ENCODE measurements around the gene PFN3. TPM values are rescaled to one million over a fixed set of nuclear protein-coding genes. Genes with fewer than 3 reads are reported as not detected.
A peak's percentile ranks its signal among the peaks of the same experiment; 100 is the strongest.

The PFN3 gene
- total and polyA plus RNA-seq, 11 donors = not detected

DNA sequence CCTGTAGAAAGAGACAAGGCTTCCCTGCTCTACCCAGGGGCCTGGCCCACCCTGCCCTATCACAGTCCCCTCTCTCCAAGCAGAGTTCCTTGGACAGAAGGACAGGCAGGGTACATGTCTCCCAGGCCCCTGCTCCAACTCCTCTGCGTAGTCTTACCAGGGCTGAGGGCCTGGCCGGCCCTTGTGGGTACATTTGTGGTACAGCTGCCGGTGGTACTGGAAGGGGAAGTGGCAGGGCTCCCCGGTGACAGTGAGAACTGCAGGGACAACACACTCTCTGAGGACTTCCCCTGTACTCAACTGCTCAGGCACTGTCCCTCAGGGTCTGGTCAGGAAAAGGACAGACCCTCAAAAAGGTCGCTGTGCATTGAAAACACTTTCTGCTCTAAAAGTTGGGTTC is 5.3 kb upstream of the PFN3 start:
- H3K4me1 ChIP-seq = peaks cover 8 to 48% (median 25%) of the 10 kb centered on the region in 12 donors
- WGBS, 4 donors = 74 to 93% (median 88%) methylated on average over 5 of the region's 5 CpGs
- H3K27ac ChIP-seq = peak overlapping the region in 1 of 12 donors; percentile 29
- H3K9me3 ChIP-seq = no peaks in the 10 kb centered on the region
- peak in 3 of 5 donors; percentile 52 to 73 (median 58) for DNase-seq
- TF ChIP-seq, protein P1, sequence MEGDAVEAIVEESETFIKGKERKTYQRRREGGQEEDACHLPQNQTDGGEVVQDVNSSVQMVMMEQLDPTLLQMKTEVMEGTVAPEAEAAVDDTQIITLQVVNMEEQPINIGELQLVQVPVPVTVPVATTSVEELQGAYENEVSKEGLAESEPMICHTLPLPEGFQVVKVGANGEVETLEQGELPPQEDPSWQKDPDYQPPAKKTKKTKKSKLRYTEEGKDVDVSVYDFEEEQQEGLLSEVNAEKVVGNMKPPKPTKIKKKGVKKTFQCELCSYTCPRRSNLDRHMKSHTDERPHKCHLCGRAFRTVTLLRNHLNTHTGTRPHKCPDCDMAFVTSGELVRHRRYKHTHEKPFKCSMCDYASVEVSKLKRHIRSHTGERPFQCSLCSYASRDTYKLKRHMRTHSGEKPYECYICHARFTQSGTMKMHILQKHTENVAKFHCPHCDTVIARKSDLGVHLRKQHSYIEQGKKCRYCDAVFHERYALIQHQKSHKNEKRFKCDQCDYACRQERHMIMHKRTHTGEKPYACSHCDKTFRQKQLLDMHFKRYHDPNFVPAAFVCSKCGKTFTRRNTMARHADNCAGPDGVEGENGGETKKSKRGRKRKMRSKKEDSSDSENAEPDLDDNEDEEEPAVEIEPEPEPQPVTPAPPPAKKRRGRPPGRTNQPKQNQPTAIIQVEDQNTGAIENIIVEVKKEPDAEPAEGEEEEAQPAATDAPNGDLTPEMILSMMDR (IDR thresholded peaks at IDR 0.05) = no peak
- TF ChIP-seq POLR2A (IDR thresholded peaks at IDR 0.05) = no peak
- intact Hi-C loops (cut with DNase I) = loop anchor here in 4 of 10 donors (2.0 to 10.0 kb wide), 5 partner anchors 41 to 199 kb away; partner anchors contain the start of genes B4GALT7 (in 1 of the 4) and PRR7 (in 1 of the 4)
- ATAC-seq = peak in 1 of 4 donors; percentile 9
- H3K36me3 ChIP-seq = no peaks in the 10 kb centered on the region
- H3K27me3 ChIP-seq = peaks cover 23 to 45% (median 33%) of the 10 kb centered on the region in 9 donors
- no peak overlapping the region for H3K4me3 ChIP-seq

DNA sequence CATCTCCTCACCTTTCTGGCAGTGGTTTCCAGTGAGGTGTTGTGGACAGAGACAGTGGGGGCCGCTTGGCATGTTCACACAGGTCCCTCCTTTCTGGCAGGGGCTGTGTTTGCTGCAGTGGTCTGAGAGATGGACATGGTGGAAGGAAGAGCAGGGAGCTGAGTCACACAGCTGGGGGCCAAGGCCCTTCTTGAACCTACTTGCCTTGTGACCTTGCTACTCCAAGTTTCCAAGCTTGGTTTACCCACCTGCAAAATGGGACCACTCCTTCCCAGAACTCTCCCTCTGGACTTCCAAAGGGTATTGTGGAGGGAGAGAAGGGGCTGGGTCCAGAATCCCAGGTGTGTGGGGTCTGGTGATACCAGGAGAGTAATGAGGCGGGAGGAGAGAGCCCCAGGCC is 4.9 kb upstream of the PFN3 start:
- WGBS, 4 donors = 94 to 100% (median 96%) methylated on average over 2 of the region's 2 CpGs
- H3K27me3 ChIP-seq = peaks cover 26 to 50% (median 38%) of the 10 kb centered on the region in 9 donors
- TF ChIP-seq POLR2A (IDR thresholded peaks at IDR 0.05) = no peak
- TF ChIP-seq, protein P1 (IDR thresholded peaks at IDR 0.05) = no peak
- H3K4me1 ChIP-seq = peaks cover 8 to 46% (median 27%) of the 10 kb centered on the region in 12 donors
- intact Hi-C loops (cut with DNase I) = loop anchor here in 4 of 10 donors (2.0 to 10.0 kb wide), 5 partner anchors 41 to 199 kb away; partner anchors contain the start of genes B4GALT7 (in 1 of the 4) and PRR7 (in 1 of the 4)
- H3K4me3 ChIP-seq = no peak overlapping the region
- no peak for ATAC-seq
- H3K9me3 ChIP-seq = no peaks in the 10 kb centered on the region
- DNase-seq = no peak
- no peaks in the 10 kb centered on the region for H3K36me3 ChIP-seq
- H3K27ac ChIP-seq = peak overlapping the region in 1 of 12 donors; percentile 29

DNA sequence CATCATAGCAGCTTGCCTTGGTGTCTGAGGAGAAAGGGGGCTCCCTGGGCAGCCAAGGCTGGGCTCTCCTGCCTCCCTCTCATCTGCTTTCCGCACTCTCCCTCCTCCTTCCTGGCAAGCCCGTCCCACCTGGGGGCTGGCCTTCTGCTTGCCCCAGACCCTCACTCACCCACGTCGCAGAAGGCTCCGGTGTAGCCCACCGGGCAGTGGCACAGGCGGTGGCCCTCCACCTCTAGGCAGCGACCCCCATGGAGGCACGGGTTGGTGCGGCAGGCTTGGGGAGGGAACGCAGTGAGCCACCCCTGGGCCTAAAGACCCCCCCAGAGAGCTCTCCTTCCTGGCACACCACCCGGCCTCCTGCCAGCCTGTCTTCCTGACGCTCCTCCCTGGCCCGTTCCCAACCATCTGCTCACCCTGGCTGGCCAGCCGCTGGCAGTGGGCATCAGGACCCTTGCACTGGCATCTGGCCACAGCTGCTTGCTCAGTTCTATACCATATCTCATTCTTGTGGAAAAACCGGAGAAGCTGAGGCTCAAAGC is 4.2 kb upstream of the PFN3 start:
- peak in 1 of 5 donors; percentile 64 for DNase-seq

More for the DNA sequence above, 4.2 kb upstream of the PFN3 start:
- ATAC-seq = no peak
- intact Hi-C loops (cut with DNase I) = loop anchor here (1.0 to 10.0 kb wide), 7 partner anchors 42 to 200 kb away; partner anchors contain the start of genes B4GALT7 (in 1 of the 10) and PRR7 (in 1 of the 10)
- Histone ChIP-seq H3K9me3 (no peaks in the 10 kb centered on the region), H3K4me1 (peaks cover 8 to 51% (median 32%) of the 10 kb centered on the region in 12 donors), H3K27me3 (peaks cover 32 to 56% (median 44%) of the 10 kb centered on the region in 9 donors), H3K4me3 (peak overlapping the region in 11 of 12 donors; percentile 38 to 64 (median 56)), H3K27ac (peak overlapping the region in 1 of 12 donors; percentile 35), H3K36me3 (no peaks in the 10 kb centered on the region)
- WGBS, 4 donors = 29 to 35% (median 32%) methylated on average over 10 to 16 of the region's 16 CpGs
- TF ChIP-seq, protein P1 (IDR thresholded peaks at IDR 0.05) = no peak
- TF ChIP-seq POLR2A (IDR thresholded peaks at IDR 0.05) = no peak
